HG02970 (cell line): ENCODE measurements around the gene SFXN3.

ENCODE experiments used
- ATAC-seq: cut with Tn5 transposase; IDR thresholded peaks from one replicate; pipeline ENCODE4 v1.9.1; 2021; ENCODE audit warnings: mild to moderate bottlenecking, moderate library complexity, moderate number of reproducible peaks; ENCODE audit not compliant: unreplicated experiment, low FRiP score

The SFXN3 gene

GRCh38 chr10:100999742-101000126 lies 31.3 kb upstream of the SFXN3 start, which contains the start of gene LZTS2:
Gene LZTS2 (plus strand): TSS chr10:100999808. CDS start chr10:101002539, 2,731 bp downstream.
- ATAC-seq = no peak

DNA sequence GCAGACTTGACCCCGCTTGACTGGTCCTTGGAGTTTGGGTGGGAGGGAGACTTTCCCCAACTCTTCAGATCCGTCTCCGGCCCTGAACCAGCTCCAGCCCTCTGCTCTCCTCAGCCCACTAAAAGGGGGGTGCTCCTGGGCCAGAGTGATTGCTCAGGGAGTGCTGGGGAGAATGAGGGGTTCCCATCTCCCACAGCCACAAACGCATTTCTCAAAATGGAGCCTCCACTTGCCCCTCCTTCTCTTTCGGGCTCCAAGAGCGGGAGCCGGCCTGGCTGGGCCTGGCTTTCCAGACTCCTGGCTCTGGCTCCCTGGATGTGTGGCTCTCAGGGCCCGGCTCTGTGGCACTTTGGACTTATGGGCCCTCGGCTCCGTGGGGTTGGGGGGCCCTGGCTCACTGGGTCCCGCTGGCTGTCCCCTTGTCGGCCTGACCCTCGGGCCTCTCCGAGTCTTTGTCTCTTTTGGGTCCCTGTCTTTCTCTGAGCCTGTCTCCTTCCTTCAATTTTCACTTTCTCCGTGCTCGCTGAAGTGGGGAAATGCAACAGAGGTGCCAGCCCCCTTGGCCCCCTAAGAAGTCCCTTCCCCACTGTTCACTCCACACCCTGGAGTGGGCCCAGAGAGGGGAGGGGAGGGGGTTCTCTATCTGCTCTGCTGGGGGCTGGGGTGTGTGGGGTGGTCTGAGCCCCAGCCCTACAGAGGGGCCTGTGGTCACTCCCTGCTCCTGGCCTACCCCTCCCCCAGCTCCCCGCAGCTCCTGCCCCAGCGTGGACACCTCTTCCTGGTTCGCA lies 30.7 kb upstream of the SFXN3 start:
- ATAC-seq = no peak

GRCh38 chr10:101000915-101001658 lies 29.9 kb upstream of the SFXN3 start:
- ATAC-seq = no peak

- ATAC-seq = no peak
Measured at GRCh38 chr10:101001659-101002035, 29.4 kb upstream of the SFXN3 start.

- ATAC-seq = no peak
Measured at GRCh38 chr10:101002456-101002855, 28.6 kb upstream of the SFXN3 start.

DNA sequence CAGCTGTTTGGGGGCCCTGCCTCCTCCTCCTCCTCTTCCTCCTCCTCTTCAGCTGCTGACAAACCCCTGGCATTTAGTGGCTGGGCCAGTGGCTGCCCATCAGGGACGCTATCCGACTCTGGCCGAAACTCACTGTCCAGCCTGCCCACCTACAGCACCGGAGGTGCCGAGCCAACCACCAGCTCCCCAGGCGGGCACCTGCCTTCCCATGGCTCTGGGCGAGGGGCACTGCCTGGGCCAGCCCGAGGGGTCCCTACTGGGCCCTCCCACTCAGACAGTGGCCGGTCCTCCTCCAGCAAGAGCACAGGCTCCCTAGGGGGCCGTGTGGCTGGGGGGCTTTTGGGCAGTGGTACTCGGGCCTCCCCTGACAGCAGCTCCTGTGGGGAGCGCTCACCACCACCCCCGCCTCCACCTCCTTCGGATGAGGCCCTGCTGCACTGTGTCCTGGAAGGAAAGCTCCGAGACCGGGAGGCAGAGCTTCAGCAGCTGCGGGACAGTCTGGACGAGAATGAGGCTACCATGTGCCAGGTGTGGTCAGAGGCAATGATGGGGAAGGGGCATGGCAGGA lies 27.3 kb upstream of the SFXN3 start:
- ATAC-seq = no peak

DNA sequence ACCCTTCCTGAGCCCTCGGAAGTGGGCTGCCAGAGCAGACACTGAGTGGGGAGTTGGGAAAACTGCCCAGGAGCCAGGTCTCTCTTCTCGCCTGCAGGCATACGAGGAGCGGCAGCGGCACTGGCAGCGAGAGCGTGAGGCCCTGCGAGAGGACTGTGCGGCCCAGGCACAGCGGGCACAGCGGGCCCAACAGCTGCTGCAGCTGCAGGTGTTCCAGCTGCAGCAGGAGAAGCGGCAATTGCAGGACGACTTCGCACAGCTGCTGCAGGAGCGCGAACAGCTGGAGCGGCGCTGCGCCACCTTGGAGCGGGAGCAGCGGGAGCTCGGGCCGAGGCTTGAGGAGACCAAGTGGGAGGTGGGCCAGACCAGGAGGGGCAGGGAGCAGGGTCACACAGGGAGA lies 25.7 kb upstream of the SFXN3 start:
- no peak for ATAC-seq

GRCh38 chr10:101005869-101006567 lies 25.0 kb upstream of the SFXN3 start:
- no peak for ATAC-seq

- no peak for ATAC-seq
Measured at GRCh38 chr10:101006593-101007098, 24.4 kb upstream of the SFXN3 start.

DNA sequence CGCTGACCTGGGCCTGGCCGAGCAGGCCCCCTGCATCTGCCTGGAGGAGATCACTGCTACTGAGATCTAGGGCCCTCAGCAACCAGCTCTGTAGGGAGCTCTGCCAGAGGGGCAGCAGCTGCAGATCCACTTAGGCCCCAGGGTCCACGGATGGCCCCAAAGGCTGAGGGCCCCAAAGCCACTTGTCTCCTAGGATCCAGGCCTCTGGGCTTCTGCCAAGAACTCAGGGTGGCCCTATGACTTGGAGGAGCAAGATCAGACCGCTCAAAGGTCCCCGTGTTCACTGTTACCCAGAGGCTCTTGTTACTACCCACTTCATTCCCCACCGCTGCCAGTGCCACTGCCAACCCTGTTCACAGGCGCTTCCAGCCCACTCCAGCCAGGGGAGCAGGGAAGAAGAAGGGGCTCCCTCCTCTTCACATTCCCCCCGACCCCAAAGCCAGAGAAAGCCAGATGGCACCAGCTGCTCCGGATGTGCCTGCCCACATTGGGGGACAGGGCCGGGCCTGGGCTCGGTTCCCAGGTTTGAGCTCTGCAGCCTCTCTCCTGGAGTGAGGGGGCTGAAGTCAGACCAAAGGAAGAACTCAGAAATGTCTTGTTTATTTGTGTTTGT lies 23.8 kb upstream of the SFXN3 start:
- ATAC-seq = no peak

- no peak for ATAC-seq
Measured at GRCh38 chr10:101007915-101008822, 22.9 kb upstream of the SFXN3 start.

DNA sequence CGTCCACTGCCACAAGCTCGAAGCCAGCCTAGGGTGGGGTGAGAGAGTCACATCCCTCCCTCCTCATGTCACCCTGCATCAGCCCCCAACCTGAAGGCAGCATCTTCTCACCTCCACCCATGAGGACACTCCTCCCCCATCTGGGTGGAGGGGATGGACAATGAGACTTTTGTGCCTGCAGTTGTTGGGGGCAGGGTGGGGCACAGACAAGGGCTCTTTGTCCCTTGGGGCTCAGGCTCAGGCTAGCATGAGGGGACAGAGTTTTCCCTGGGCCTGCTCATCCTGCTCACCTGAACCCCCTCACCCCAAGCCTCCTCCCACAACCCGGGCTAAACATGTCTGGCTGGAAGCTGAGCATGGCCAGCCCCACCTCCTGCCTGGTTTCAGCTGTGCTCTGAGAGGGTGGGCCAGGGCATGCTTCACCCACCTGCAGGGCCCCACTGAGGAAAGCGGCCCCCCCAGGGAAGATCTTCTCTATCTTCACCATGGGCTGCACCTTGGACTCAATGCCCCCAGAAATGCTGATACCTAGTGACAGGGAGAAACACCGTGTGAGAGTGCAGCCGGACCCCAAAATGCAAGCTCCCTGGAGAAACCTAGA lies 22.1 kb upstream of the SFXN3 start:
- ATAC-seq = no peak

DNA sequence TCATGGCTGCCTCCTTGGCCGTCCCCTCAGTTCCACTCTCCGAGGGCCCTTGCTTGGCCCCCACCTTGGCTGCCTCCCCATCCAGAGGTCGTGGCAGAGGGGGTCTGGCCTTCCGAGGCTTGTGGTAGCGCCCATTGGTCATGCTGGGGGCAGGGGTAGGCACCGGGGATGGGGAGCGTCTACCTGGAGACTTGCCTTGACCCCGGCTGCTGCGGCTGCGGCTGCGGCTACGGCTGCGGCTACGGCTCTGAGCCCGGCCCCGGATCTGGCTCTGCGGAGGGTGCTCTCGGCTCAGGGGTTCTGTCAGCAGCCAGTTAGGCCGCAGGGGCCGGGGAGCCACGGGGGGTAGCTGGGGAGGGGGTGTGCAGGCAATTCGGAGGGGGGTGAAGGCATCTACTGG lies 20.7 kb upstream of the SFXN3 start:
- ATAC-seq = no peak

DNA sequence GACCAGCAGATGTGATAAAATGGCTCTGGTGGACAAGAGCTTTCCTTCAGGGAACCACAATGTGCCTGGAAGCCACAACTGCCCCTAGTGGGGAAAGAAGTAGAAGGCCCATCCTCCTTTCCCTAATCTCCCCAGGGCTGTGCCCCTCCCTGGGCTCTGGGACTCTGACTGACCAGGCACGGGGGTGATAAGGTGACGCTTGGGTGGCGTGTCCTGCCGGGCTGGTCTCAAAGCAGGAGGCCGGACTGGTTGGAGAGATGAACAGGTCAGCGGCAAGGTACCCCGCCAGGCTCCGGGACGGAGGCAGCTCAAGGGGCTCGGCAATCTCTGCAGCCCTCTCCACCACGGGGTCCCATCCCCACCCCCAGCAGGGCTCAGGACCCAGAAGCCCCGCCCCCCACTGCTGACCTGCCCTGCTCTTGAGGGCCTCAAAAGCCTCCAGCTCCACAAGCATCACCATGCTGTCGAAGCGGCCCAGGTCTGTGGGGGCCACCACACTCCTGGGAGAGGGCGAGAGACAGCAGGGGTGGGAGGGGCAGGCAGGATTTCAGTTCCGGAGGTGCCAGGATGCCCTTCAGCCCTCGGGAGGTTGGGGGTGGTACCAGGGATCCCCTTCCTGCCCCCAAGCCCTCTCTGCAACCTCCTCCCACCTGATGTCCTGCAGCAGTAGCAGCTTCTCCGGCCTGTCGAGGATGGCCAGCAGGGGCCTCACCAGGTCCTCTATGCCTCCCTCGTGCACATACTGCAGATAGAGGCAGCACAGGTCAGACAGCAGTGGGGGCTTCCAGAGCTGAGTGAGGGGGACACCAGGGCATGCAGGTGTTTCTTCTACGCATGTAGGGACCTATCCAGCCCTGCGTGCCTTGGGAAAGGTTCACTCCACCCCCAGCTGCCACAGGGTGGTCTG lies 19.3 kb upstream of the SFXN3 start:
- ATAC-seq = no peak

DNA sequence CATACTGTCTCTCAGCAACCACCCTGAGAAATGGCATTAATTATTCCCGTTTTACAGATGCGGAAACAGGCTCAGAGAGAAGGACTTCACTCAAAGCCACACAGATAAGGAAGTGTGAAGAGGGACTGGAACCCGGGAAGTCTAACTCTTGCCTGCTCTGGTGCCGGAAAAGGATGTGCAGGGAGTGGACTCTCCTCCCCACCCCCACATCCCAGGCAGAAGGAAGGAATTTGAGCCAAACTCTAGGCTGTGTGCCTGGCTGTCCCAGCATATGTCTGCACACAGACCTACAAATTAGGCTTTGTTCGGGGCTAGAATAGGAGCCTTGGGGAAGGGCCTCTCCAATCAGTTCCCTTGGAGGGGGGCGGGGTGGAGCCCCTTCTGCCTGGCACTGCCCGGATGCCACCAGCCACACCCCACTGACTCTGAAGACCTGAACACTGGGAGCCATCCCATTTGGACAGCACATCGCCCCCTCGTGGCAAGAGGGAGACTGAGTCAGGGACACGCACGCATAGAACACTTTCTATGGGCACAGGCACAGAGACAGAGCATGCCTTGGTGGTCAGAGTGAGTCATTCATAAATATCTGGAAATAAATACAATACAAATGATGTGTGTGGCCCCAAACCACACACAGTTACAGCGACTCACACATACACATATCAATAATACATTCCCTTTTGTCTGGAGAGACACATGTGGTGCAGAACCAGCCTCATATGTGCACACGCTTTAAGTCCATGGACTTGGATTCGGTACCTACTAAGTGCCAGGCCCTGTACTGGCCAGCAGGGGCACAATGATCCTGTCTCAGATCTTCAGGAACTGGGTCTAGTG lies 18.3 kb upstream of the SFXN3 start:
- peak; percentile 56 for ATAC-seq

DNA sequence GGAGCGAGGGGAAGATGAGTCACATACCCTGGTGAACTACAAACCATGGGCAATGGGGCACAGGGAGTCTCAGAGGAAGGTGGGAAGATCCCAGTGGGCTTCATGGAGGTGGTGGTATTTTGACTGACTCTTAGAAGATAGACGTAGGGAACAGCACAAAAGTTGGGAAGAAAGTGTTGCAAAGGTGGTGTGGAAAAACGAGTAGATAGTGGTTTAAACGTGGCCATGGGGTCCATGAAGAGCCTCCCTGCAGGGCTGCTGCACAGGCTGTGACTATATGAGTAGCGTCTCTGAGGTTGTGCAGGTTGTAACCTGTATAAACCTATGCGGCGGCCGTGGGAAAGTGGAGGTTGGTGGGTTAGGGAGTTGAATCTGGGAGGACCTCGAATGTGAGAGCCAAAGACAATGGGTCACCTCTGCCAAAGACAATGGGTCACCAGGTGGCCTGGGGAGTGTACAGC lies 17.6 kb upstream of the SFXN3 start:
- no peak for ATAC-seq
